GM18519 (cell line): ENCODE data around the gene FBN1.
A peak's percentile ranks its signal among the peaks of the same experiment; 100 is the strongest.

Experiments used
- ATAC-seq: cut with Tn5 transposase; IDR thresholded peaks from one replicate; pipeline ENCODE4 v1.9.1; 2021; ENCODE audit warnings: mild to moderate bottlenecking, moderate library complexity; ENCODE audit not compliant: unreplicated experiment, low FRiP score

Gene FBN1

DNA sequence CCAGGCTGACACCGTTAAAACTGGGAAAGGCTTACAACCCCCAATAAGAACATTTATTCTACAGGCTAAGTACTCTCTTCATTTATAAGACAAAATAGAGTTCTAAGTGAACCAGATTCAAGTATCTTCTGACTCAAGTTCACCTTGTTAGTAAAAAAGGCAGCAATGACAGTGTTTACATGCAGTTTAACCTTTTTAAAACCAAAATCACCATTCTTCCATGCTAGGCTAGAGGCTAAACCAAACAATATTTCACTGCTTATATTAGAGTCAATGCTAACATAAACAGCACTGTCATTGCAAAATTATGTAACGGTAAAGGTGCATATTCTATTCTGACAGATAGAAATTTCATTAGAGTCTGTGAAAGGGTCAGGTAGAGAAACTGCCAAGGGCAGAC lies 118.0 kb downstream of the FBN1 start:
- ATAC-seq = no peak

DNA sequence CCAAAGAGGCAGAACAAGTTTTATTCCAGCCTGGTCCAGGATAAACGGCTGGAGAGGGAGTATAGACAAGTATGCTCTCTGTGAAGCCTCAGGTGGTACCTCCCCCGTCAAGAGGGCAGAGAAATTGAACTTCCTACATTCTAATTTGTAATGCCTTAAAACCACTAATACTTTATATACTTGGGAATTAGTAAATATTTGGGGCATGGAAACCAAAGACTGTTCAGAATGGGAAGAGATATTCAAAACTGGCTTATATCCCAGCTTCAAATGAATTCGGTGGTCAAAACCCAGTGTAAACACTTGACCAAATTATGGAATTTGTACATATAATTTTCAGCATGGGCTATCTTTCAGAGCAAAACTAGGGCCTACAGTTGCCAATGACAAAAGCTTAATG lies 122.6 kb downstream of the FBN1 start:
- no peak for ATAC-seq

DNA sequence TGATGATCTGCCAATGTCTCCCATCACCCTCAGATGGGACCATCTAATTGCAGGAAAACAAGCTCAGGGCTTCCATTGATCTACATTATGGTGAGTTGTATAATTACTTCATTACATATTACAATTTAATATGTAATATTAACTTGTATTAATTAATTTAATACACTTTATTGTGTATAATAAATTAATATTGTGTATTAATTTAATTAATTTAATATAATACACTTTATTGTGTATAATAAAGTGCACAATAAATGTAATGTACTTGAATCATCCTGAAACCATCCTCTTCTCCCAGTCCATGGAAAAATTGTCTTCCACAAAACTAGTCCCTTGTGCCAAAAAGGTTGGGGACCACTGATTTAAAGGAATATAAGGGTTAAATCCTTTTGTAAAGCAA lies 123.4 kb downstream of the FBN1 start:
- no peak for ATAC-seq

DNA sequence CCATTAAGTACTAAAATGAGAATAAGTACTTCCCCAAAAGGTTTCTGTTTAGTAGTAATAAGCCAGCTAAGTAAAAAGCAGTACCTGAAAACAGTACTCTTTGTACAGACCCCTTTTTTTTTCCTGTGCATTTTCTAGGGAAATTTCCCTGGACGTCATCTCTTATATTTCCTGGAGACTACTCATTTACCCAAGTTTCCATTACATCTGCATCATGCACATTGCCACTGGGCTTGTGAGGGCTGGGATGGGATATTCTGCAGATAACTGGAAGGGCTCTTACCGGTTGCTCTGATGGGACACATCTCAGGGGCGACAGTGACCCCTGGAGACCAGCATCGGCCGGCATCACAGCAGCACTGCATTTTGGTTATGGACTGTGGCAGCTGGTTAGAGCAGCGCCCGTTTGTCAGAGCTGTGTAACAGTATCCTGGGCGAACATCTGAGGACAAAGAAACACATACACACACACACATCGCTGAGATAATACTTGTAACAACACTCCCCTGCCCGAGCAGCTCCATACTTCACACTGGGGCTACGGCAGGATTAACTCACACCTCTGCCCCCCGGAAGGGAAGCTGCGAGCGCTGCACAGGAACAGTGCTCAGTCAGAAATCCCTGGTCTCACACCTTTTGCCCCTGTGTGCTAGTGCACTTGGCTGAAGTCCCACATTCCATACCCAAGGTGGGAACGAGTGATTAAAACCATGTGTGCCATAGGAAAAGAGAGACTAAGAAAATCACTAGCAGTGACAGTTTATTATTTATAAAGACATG lies 124.9 kb downstream of the FBN1 start:
- no peak for ATAC-seq

DNA sequence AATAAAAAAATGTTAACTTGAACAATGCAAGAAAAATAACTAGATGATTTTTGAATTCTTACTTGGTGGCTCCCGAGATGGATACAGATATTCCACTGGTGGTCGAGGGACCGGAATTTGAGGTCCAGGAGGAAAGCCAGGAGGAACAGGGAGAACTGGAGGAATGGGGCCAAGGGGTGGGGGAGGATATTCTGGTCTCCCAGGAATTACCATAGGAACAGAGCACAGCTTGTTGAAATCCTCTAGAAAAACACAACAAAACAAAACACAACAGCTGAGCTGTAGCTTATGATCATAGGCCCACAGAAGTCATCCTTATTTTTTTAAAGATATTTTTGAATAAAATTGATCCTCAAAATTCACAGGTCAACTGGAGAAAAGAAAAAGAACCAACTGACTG lies 129.4 kb downstream of the FBN1 start:
- no peak for ATAC-seq

DNA sequence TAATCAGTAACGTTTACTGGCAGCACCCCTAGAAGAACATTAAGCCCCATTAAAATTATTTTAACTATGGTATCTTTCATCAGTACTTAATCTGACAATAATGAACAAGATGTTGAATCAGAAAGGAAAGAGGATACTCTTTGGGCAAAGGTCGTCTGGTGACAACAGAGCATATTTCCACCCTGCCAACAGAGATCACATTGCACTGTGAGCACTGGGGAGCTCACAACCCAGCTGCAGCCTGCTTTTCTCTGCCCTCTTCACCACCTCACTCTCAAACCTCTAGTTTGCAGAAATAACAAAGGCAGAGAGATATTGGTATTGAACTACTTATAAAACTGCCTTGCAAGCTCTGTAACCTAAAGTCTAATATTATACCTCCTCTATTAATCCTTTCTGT lies 130.0 kb downstream of the FBN1 start:
- no peak for ATAC-seq

DNA sequence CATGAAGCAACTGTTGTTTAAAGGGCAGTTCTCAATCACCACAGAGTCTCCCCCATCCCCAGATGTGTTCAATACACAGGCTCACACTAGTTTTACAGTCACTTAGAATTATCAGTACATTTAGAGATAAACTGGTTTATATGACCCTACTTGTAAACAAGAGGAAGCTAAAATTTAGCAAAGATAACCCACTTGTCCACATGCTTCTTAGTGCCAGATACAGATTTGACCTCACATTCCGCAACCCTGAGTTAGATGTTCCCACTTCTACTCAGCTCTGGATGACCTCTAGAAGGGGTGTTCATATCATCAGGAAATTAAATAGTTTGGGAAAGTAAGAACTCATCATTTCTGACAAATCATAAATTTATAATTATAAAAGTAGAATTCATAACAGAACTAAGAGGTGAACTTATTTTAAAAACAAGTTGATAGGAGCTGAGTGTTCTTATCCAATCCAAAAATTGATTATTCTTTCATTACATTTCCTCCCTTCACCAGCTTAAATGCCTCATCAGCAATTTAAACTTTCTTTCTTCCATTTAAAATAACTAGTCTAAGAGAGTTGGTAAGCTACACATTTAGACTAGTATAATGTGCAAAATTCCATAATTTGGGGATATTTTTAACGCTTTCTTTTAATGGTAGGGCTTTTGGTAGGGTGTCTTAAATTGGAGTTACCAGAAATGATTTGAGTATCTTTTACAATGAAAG lies 131.2 kb downstream of the FBN1 start:
- ATAC-seq = no peak

DNA sequence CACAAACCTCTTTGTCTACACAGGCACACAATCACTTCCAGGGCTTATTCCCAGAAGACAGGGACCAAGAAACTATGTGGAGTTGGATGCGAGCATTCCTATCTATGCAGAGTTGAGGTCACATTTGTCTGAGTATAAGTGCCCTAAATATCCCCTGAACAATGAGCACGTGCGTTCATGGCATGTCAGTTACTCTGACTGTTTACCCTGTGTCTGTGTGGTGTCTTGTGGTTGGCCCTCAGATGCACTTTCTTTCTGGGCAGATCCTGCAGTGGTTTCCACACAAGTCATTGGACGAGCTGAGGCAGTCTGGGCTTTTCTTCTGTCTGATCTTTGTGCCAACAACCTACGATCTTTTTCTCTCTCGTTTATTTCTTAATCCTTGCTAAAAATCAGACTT lies 134.5 kb downstream of the FBN1 start:
- no peak for ATAC-seq

DNA sequence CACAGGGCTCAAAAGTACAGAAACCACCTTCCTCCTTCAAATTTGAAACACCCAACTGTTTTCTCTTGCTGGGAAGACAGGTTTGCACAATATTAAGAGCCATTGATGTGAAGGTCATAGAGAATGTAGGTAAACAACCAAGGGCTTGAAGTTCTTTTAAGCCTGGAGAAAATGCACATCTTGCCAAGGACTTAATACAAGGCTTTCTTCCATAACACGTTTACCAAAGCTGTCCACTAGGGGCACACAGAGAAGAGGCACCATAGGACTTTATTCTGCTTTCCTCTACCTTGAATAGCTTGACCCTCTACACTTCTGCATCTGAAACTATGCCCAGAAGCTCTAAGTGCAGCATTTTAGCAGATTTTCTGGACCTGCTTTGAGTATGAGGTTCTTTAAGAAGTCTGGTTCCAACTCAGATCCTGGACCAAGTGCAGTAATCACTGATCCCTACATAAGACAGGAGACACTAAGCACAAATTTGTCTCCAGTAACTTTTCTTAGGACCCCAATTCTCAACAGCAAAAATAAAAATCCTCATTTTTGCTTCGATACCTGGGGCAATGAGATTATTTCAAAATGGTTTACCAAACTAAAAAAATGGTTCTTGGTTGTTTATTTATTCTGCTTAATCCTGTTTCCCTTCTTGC lies 138.0 kb downstream of the FBN1 start:
- ATAC-seq = peak; percentile 69

DNA sequence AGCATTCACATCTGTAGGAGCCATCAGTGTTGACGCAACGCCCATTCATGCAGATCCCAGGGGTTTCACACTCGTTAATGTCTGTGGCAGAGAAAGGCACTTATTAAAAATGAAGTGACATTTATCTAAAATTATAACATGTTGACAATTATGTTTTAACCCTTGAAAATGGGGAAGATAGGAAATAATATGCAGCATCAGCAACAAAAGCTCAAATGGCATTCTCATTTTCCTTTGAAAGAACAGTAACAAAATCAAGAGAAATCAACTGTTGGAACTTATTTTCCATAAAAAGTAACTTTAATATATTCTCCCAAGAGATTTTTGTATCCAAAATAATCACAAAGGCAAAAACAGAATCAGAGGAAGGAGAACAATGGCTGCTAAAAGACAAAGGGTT lies 140.4 kb downstream of the FBN1 start:
- no peak for ATAC-seq

DNA sequence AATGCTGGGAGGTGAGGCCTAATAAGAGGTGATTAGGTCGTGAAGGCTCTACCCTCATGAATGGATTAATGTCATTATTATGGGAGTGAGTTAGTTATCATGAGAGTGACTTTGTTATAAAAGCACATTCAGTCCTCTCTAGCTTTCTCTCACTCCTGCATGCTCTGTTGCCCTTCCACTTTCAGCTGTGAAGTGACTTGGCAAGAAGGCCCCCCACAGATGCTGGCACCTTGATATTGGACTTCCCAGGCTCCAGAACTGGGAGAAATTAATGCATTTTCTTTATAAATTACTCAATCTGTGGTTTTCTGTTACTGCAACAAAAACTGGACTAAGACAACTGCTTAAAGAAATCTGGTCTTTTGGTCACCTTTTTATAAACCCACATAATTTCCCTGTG lies 144.3 kb downstream of the FBN1 start:
- no peak for ATAC-seq

DNA sequence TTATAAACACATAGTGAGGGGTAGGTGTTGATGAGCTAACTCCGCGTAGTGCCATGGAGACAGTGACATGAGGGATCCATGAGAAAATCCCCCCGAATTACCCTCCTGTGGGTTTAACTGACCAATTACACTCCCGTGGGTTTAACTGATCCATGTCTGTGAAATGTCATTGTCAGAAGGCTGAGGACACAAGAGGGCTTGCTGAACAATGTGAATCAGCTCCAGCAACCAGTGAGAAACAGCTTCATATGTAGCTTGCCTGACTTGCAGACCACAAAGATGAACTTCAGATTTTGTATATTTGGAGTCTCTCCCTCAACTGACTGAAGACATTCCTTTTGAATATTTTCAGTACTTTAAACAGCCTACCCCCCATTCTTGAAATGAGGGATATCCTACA lies 144.9 kb downstream of the FBN1 start:
- no peak for ATAC-seq

DNA sequence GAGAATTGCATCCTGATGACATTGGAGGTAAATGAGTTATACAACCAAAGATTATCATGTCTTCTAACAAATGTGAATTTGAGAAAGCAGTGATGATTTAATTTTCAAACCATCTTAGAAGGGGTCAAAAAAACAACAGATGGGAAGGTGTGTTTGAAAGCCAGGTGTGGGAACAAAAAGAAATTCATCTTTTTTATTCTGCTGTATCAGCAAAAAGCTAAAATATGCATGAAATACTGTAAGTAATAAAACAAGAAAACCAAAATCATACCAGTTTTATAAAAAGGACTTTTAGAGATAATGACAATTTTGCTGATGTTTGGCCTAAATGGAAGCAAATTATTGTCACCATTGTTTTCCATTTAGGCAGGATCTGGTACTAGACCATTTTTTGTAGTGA lies 145.5 kb downstream of the FBN1 start:
- no peak for ATAC-seq

DNA sequence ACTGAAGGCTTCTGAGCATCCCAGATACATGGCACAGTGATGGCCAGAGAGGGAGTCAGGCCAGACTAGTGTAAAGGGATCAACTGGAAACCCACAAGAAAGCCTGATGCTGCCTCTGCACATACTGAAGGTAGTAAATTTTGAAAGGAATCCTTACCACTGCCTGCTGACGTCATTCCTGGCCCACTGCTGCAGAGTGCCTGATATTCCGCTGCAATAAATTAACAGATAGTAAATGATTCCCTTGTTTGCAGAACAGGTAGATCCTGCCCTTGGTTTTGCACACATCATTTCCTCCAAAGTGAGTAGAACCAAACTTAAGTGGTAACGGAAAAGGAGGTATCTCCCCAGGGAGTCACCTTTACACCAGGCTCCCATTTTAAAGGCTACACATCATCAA lies 146.7 kb downstream of the FBN1 start:
- ATAC-seq = no peak

DNA sequence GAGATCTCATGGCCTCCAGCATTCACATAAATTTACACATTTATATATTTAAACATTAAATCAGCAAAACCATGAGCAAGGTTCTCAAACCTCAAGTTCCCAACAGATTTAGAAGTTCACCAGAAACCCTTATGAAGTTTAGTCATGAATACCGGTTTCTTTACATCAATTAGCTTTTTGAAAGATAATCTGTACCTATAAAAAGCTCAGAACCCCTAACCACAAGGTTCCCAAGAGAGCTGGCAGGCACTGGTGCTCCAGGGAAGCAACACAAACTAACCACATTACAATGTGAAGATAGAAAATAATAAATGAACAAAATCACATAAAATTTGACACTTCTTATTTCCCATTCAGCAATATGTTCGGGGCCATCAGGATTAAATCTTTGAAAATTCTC lies 150.9 kb downstream of the FBN1 start:
- no peak for ATAC-seq

DNA sequence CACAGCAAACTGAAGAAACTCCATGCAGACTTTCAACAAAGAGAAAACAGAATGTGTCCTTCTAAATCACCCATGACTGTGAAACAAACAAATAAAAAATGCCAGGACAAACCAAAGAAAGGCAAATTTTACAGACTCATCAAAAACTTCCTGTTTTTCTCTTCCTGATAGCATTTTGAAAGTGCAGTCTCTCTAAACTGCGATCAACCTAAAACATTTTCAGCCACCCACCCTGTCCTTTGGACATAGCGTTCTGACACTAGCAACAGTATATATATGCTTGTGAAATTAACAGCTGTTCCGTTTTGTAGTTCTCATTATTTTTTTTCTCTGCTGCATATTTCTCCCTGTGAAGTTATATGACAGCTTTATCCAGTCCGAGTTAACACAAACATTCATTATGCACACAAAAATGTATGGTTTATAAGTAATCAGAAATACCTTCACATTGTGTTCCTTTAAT lies 151.7 kb downstream of the FBN1 start:
- no peak for ATAC-seq

DNA sequence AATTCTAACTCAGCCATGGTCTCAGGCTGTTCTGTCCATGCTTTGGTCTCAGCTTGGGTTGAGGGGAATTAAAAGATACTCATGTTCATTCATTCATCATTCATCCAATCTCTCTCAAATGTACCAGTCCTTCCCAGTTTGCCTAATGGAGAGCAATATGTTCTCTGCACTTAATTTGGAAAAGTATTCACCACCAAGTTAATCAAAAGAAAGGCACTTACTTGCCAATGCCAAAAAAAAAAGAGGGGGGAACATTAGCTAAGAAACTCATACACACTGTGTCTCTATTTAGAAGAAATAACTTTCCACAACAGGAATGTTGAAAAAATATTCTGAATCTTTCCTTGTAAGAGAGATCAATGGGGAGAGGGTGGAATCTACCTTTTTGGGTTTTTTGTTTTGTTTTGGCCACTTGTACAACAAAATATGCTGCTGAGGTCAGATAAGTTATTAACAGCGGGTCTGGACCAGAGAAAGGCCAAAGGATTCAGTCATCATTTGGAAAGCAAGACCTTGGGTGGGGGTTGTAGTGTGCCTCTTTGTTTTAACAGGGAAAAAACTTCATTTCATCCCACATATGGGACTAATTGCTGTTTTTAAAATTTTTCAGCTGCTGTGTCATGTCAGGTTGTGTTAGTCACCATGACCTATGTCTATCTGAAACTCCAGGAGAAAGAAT lies 152.3 kb downstream of the FBN1 start:
- ATAC-seq = no peak

DNA sequence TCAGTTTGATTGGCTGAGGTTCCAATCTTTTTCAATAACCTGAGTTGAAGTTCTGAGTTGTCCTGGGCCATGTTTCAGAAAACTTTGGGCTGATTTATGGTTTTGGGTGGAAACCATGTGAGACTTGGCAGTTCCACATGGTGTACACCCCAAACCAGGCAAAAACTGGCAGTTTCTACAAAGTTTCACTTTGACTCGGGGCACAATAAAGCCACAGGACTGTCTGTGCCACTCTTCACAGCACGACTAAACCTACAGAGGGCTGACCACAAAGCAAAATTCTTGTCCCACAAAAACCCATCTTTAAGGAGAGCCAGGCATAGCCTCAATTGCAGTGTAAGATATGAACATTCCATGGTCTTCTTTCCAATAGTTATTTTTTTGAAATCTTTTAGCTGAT lies 159.3 kb downstream of the FBN1 start:
- ATAC-seq = no peak

DNA sequence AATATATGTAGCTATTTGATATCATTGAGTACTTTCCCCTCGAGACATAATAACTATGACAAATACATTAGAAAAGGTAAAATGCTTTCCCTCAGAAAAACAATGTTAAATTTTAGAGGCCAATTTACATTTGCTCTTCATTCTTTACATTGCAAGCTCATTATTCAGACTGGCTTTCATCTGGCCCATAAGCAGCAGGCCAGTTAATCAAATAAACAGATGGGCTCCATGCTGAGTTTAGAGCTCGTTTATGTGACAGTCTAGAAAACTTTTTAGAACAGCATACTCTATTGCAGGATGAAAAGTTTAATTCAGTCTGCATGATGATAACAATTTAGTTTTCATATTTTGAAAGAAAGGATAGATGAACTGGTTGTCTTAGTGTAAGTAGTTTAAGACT lies 163.7 kb downstream of the FBN1 start:
- ATAC-seq = no peak

DNA sequence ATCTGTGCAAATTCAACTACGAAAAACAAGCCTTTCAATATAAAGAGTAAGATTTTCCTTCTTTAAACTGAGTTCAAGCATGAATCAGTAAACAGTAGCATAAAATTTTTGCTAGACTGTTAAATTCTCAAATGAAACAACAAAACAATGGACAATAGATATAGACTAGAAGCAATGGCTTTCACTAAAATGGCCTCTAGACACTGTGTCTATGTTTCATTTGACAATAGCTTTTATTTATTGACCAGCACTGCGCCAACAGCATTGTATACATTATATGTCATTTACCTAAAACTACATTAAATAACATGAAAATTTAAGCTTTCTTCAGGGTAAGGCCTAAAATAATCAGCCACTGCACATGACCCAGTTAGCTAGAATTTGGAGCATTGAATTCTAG lies 165.8 kb downstream of the FBN1 start:
- ATAC-seq = no peak

DNA sequence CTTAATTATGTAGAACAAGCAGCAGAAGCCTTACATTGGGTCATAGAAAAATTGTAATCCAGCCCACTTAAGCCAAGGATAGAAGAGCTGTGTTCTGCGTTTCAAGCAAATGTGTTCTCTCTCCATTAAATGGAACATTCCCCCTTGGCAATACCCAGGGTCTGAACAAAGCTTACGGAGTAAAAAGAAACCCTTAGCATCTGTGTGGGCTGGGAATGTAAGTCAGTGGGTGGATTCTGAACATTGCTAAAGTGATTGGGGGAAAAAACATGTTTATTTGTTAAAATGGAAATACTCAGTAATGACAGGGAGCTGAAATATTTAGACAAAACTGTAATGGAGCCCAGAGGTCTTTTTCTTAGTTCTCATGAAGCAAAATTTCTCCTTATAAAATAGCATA lies 166.9 kb downstream of the FBN1 start:
- ATAC-seq = no peak
